HG03280 (cell line): ENCODE results near the gene AGFG1.
"Not testable (repeated sequence)": the region's sequence is repeated elsewhere in the genome, so short reads cannot be mapped to it uniquely, and the experiment has no call there.

Experiments
- ATAC-seq: cut with Tn5 transposase; IDR thresholded peaks from one replicate; pipeline ENCODE4 v1.9.1; 2021; ENCODE audit warnings: mild to moderate bottlenecking, moderate library complexity; ENCODE audit not compliant: unreplicated experiment

The AGFG1 gene

DNA sequence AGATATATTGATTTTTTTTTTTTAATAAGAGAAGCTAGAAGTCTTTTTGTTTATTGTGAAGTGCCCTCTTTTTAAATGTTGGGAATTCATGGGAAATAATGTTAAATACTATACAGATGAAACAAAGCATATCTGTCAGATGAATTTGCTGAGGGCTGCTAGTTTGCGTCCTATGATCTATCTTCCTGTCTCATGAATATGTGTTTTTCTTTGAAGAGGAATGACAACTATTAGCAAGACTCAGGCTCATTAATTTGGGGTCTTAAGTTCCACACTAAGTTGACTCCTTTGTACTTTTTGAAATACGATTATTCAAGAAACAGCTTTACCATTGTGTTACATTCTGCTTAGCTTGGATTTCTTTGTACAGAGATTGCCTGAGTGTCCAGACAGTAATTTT lies 57.9 kb downstream of the AGFG1 start:
- ATAC-seq, result no peak

DNA sequence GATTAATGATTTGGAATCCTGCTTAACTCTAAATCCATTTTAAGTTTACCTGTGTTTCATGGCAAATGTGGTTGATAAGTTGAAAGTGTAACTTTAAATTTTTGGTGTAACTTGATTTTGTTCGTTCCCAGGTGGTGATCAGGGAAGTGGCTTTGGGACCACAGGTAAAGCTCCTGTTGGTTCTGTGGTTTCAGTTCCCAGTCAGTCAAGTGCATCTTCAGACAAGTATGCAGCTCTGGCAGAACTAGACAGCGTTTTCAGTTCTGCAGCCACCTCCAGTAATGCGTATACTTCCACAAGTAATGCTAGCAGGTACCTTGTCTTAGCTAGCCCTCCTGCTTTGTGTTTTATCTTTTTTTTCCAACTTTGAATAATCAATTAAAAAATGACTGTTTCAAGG lies 62.8 kb downstream of the AGFG1 start:
- ATAC-seq, result peak; percentile 70

DNA sequence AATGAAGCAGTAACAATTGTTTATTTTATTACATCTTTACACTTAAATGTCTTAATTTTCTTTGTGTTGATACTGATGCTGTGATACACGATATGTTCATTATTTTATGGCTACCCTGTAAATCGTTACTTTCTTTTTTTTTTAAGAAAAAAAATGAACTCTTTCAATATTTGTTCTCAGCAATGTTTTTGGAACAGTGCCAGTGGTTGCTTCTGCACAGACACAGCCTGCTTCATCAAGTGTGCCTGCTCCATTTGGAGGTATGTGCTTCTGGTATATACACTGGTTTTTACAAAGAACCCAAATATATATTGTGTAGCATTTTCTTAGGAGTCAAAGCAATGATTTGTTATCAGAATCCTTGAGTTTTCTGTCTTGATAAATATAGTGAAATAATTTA lies 64.5 kb downstream of the AGFG1 start:
- ATAC-seq, result no peak

DNA sequence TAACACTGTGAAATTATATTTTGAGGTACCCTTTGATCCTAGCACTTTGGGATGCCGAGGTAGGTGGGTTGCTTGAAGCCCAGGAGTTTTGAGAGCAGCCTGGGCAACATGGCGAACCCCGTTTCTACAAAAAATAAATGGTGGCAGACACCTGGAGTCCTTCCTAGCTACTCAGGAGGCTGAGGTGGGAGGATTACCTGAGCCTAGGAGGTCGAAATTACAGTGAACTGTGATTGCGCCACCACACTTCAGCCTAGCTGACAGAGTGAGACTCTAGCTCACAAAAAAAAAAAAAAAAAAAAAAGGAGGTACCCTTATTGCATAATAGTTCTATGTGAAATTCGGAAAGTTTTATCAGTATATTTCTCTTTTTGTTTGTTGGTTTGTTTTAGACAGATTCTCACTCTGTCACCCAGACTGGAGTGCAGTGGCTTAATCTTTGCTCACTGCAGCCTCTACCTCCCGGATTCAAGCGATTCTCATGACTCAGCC lies 67.6 kb downstream of the AGFG1 start:
- no peak for ATAC-seq

DNA sequence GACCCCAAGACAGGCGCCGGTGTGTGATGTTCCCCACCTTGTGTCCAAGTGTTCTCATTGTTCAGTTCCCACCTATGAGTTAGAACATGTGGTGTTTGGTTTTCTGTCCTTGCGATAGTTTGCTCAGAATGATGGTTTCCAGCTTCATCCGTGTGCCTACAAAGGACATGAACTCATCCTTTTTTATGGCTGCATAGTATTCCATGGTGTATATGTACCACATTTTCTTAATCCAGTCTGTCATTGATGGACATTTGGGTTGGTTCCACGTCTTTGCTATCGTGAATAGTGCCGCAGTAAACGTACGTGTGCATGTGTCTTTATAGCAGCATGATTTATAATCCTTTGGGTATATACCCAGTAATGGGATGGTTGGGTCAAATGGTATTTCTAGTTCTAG lies 68.4 kb downstream of the AGFG1 start:
- ATAC-seq, result not testable (repeated sequence)

DNA sequence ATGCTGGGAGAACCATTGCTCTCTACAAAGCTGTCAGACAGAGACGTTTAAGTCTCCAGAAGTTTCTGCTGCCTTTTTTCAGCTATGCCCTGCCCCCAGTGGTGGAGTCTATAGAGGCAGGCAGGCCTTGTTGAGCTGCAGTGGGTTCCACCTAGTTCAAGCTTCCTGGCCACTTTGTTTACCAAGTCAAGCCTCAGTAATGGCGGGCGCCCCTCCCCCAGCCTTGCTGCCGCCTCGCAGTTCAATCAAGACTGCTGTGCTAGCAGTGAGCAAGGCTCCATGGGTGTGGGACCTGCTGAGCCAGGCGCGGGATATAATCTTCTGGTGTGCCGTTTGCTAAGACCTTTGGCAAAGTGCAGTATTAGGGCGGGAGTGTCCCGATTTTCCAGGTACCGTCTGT lies 74.0 kb downstream of the AGFG1 start:
- ATAC-seq, result no peak

DNA sequence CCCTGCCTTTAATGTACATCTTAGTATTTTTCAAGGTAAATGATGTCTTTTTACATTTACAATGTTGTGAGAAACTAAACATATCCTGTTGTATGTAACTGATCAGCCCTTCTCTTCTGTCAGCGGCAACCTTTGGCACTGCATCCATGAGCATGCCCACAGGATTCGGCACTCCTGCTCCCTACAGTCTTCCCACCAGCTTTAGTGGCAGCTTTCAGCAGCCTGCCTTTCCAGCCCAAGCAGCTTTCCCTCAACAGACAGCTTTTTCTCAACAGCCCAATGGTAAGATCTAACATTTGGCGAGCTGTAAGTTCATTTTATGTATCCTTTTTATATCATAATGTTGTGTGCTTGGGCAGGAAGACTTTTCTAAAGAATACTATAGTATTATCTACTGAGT lies 79.9 kb downstream of the AGFG1 start:
- ATAC-seq, result no peak

DNA sequence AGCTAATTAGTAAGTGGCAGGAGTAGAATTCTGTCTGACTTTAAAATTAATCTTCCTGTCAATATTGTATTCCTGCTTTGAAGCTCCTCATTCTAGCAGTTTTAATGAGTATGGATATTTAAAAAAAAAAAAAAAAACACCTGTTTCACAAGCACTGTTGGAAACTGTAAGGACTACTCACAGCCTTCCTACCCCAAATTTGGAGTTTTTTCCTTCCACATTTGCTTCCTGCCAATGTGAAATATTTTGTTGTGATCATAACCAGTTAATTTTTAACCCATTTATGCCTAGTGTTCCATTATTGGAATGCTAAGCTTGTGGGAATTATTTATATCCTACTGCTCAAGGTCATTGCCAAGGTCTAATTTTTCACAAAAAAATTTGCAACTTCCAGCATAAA lies 90.6 kb downstream of the AGFG1 start:
- ATAC-seq, result no peak

DNA sequence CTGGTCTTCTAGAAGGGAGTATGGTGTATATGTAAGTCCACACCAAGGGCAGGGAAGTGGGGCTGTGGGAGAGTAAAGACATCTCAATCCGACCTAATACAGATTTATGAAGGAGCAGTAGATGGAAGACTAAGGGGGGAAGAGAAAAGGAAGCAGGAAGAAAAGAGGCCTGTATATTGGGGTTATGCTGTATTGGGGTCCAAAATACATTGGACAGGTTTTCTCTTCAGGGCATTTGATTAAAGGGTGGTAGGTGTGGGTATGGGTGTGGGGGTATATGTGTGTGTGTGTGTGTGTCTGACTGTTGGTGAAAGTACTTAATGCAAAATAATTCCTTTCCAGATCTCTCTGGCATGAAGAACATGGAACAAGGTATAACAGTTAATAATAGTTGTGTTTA lies 93.1 kb downstream of the AGFG1 start:
- no peak for ATAC-seq

DNA sequence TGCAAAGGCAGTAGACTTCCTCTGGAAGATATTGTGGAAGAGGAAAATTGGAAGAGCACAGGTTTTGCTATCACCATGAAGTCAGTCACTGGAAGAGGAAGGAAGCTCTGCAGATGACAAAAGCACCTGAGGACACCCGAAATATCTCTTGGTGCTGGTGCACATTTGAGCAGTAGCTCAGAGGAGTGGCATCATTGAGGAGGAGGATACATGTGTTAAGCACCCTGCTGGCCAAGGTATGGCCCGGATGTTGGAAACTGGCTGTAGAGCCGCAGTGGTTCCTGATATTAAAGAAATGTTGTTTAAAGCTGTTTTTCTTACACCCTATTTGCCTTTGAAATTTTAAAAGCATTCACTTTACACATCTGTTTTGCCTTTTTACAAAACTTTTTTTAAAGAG lies 94.1 kb downstream of the AGFG1 start:
- no peak for ATAC-seq

DNA sequence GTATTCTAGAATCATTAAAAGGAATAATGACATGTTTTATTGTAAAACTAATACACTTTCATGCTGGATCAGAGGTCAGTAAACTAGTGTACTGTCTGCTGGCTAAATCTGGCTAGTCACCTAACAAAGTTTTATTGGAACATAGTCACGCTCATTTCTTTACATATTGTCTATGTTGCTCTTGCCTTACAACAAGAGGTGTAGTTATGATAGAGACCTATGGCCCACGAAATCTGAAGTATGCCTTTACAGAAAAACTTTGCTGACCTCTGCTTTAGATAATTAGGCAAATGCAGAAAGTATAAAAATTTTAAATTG lies 96.9 kb downstream of the AGFG1 start:
- ATAC-seq, result no peak

DNA sequence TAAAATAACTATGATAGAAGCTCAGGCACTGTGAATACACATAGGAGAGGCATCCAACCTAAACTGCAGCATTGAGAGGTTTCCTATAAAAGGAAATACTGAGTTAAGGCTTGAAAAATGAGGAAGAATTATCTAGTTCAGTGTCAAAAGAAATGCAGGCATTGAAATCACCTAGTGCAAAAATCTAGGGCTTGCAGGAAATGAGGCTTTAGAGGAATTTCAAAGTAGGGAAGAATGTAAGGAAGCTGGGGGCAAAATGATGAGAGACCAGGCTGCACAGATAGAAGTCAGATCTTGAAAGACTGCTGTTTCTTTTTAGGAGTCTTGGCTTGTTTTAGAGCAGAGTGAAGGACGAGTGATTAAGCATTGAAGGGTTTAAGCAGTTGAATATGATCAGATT lies 98.7 kb downstream of the AGFG1 start:
- no peak for ATAC-seq

DNA sequence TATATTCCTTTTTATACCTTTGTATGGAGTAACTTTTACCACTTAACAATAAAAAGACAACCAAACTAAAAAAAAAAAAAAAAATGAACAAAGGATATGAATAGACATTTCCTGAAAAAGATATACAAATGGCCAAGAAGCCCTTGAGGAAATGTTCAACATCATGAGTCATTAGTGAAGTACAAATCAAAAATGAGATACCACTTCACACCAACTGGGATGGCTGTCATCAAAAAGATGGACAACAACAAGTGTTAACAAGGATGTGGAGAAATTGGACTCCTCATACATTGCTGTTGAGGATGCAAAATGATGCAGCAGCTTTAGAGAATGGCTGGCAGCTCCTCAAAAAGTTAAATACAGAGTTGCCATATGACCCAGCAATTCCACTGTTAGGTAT lies 104.2 kb downstream of the AGFG1 start:
- ATAC-seq, result no peak

DNA sequence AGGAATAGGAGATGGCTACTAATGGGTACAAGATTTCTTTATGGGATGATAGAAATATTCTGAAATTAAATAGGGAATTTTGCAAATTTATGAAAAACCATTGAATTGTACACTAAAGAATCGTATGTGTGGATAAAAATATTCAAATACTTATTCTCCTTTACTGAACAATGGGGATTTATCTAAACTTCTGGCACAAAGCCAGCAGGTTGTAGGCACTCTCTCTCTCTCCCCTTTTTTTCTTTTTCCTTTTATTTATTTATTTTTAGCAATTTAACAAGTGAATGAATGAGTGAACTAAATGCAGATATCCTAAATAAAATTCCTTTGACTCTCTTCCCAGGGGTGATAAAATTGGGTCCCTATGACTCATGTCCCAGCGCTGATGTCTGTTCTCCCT lies 104.9 kb downstream of the AGFG1 start:
- no peak for ATAC-seq

DNA sequence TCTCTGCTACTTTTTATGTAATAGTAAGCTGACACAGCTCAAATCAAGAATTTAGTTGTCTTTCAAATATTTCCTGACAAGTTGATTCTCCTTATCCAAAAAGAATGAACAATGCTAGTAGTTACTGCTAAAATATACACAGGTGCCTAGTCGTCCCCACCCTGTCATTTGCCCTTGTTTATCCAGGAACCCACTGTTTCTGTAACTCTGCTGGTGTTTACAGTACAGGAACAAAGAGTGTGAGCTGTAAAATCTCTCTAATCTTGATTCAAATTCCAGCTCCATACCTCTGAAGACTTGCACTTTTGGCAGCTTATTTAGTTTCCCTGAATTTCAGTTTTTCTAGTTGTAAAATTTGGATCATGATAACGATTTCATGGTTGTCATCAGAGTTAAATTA lies 105.6 kb downstream of the AGFG1 start:
- ATAC-seq, result no peak

DNA sequence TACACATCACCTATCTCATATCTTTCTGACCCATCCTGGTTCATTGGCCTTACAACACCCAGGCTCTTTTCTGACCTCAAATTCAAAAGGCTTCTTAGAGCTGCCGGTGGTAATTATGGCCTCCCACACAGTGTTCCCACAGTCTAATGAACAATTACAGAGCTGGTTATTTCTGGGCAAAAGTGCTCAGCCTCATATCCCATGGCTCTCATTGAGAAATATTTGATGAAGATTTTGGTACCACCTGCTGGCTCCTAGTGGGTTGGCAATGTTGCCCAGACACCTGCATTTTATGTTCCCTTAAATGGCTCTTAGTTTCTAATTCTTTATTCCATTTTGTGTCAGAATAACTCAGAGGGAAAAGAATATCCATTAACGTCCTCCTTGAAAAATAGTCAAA lies 106.7 kb downstream of the AGFG1 start:
- ATAC-seq, result no peak

DNA sequence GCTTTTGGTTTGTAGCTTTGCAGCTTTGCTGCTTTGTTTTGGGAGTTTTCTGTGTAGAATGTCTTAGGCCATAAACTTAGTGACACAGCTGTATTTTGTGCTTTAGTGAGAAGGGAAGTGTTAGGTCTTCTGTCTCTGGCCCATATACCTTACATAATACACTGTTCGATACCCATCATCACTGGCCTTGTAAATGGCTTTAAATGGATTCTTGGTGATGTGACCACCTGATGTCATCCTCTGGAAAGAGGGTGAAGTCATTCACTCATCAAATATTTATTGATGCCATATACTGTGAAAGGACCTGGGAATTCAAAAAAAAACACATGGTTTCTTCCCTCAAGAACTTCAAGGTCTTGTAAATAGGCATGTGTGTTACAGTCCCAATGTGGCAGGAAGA lies 107.8 kb downstream of the AGFG1 start:
- ATAC-seq, result no peak

DNA sequence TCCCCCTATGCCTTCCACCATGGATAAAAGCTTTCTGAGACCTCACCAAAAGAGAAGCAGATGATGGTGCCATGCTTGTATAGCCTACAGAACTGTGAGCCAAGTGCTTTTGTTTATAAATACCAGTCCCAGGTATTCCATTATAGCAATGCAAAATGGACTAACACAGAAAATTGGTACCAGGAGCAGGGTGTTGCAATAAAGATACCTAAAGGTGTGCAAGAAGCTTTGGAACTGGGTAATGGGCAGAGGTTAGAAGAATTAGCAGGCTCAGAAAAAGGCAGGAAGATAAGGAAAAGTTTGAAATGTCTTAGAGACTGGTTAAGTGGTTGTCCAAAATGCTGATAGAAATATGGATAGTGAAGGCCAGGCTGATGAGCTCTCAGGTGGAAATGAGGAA lies 110.4 kb downstream of the AGFG1 start:
- no peak for ATAC-seq

DNA sequence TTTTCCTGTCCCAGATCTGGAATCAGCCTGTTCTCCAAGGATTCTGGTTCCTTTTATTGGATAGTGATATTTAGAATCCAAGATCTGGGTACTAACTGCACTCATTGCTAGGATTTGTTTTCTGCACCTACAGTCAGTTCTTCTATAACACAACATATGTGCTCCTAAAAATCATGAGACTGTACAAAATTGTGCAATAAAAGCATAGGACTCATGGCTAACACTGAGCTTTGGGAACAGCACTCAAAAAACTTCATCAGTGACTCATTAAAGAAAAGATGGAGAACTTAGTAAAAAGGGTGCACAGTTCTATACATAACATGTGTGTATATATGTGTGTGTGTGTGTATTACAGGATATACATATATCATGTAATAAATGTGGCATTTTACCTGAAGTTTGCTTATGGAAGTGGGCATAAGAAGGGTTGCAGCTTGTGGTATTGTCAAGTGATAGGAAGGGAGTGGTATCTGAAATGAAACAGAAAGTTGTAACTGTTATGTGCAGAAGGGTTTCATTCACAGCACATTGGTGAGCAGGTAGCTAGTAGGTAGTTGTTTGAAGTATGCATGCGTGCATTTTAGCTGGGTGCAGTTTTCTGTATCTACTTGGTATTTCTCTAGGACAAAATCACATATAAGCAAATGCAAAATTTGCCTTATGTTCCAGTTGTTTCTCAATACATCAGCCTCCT lies 120.9 kb downstream of the AGFG1 start:
- ATAC-seq, result no peak

DNA sequence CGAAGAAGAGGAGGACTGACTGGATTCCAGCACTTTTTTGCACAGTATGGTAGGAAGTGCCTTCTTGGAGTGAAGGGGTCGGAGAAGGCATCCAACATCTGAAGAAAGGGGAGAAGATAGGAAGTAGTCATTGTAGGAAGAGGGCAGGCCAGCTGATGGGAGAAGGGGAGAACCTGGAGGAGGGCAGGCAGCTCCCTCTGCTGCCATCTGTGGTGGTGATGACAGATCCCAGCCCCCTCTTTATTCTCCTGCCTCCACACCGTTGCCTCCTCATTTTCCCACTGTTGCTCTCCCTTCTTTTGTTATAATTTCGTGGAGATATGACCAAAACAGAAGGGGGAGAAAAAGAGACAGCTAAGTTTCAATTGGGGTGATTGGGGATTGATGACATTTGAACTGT lies 123.8 kb downstream of the AGFG1 start:
- no peak for ATAC-seq

DNA sequence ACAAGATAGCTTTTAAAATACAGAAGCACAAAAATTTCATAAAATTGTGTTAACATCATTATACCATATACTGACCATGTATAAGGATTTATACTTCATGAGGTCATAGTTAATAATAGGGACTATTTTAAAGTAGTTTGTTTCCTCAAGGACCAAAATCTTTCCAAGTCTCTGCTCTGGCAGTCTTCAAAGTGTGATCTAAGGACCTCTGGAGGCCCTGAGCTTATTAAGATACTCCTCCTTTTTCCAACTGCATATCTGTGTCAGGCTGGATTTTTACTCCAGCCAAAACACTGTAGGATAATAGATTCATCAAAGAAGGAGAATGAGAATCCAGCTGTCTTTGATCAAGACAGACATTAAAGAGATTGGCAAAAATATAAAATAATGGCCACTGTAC lies 125.1 kb downstream of the AGFG1 start:
- ATAC-seq, result no peak

DNA sequence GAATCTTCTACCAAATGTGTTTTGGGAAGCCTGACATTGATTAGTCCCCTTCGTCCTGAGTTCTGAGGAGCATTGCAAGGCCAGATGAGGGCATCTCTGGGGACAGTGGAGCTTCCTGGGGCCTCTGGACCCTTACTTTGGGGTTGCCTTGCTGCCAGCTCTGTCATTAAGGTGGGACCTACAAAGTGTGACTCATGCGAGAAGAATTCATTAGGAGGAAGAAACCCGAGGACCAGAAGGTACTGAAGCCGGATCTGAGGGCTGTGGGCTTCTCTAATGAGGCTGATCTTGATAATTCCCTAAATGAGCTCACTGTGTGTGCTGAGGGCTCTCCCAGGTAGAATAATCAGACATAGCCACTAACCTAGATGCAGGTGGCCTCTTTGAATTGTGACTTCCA lies 126.0 kb downstream of the AGFG1 start:
- ATAC-seq, result no peak

DNA sequence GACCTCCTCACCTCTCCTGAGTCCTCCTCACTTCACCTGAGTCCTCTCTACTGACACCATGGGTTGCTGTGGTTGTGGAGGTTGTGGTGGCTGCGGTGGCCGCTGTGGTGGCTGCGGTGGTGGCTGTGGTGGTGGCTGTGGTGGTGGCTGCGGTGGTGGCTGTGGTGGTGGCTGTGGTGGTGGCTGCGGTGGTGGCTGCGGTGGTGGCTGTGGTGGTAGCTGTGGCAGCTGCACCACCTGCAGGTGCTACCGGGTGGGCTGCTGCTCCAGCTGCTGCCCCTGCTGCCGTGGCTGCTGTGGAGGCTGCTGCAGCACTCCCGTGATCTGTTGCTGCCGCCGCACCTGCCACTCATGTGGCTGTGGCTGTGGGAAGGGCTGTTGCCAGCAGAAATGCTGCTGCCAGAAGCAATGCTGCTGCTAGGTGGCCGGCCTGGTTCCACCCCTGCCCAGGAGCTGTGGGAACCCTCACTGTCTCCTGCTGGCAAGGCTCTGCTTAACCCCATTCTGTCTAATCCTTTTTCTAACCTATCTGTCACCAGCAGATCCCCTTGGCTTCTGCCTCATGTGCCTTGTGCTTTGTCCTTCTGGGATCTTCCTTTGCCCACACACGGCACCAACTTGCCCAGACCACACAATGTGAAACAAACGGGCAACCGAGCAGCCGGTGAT lies 127.0 kb downstream of the AGFG1 start, which contains the start of gene SCYGR2:
Gene SCYGR2, plus strand, starts transcription at position 59 of the 669 bp plus-strand sequence. Its CDS starts 0 bp downstream, at position 59.
- not testable (repeated sequence) for ATAC-seq
